ENCODE measurements around the gene PTPN20.
A peak's percentile ranks its signal among the peaks of the same experiment; 100 is the strongest.

Gene PTPN20

GRCh38 chr10:47035171-47035818 lies 124.1 kb downstream of the PTPN20 start:
- no peak for DNase-seq

GRCh38 chr10:47035819-47036337 lies 124.7 kb downstream of the PTPN20 start:
- no peak for DNase-seq

GRCh38 chr10:47036771-47037170 lies 125.5 kb downstream of the PTPN20 start:
- no peak for DNase-seq

- no peak for DNase-seq
Measured at GRCh38 chr10:47037654-47038425, 126.6 kb downstream of the PTPN20 start.

- DNase-seq: no peak
Measured at GRCh38 chr10:47038881-47039561, 127.8 kb downstream of the PTPN20 start.

- DNase-seq: no peak
Measured at GRCh38 chr10:47039562-47039913, 128.3 kb downstream of the PTPN20 start.

GRCh38 chr10:47040041-47040491 lies 128.8 kb downstream of the PTPN20 start:
- DNase-seq: no peak

- no peak for DNase-seq
Measured at GRCh38 chr10:47040681-47041080, 129.5 kb downstream of the PTPN20 start.

- no peak for DNase-seq
Measured at GRCh38 chr10:47041396-47042198, 130.4 kb downstream of the PTPN20 start.

GRCh38 chr10:47042199-47042473 lies 130.9 kb downstream of the PTPN20 start:
- DNase-seq: no peak

- no peak for DNase-seq
Measured at GRCh38 chr10:47042780-47043750, 131.8 kb downstream of the PTPN20 start.

- DNase-seq: no peak
Measured at GRCh38 chr10:47043928-47044538, 132.8 kb downstream of the PTPN20 start.

GRCh38 chr10:47044741-47045140 lies 133.5 kb downstream of the PTPN20 start:
- no peak for DNase-seq

- DNase-seq: no peak
Measured at GRCh38 chr10:47045331-47045861, 134.2 kb downstream of the PTPN20 start.

- no peak for DNase-seq
Measured at GRCh38 chr10:47046321-47047126, 135.3 kb downstream of the PTPN20 start.

- DNase-seq: peak; percentile 51 to 59
Measured at GRCh38 chr10:47047127-47047504, 135.9 kb downstream of the PTPN20 start.

GRCh38 chr10:47047577-47048525 lies 136.6 kb downstream of the PTPN20 start:
- DNase-seq: peak; percentile 78 to 89

GRCh38 chr10:47048526-47048905 lies 137.3 kb downstream of the PTPN20 start:
- no peak for DNase-seq
